Hepatocyte (in vitro differentiated cells): ENCODE results near the gene RPS21. TPM values are rescaled to one million over a fixed set of nuclear protein-coding genes. Genes with fewer than 3 reads are reported as not detected.

Experiments used
- DNase-seq: peaks from one replicate; pipeline ENCODE4 v3.0.0-alpha.2; 2016; ENCODE audit warnings: low spot score
- H2AFZ ChIP-seq: fragments of 200-600 bp; sonication (generic); 2 replicates; pipeline ENCODE4 v1.6.0; 2016; ENCODE audit warnings: antibody characterized with exemption, mild to moderate bottlenecking
- H3K27ac ChIP-seq: fragments of 200-600 bp; sonication (generic); 2 replicates; pipeline ENCODE4 v1.5.1; 2016; ENCODE audit warnings: mild to moderate bottlenecking
- H3K27me3 ChIP-seq: fragments of 200-600 bp; sonication (generic); 2 replicates; pipeline ENCODE4 v1.6.1; 2016
- H3K36me3 ChIP-seq: fragments of 200-600 bp; sonication (generic); replicated peaks from 2 replicates; pipeline ENCODE4 v1.5.1; 2016; ENCODE audit warnings: low read depth; ENCODE audit not compliant: insufficient read depth
- H3K4me1 ChIP-seq: fragments of 200-600 bp; sonication (generic); 2 replicates; pipeline ENCODE4 v1.5.1; 2016; ENCODE audit warnings: mild to moderate bottlenecking, moderate library complexity; ENCODE audit not compliant: insufficient read depth
- H3K4me2 ChIP-seq: fragments of 200-600 bp; sonication (generic); 2 replicates; pipeline ENCODE4 v1.6.0; 2016
- H3K4me3 ChIP-seq: fragments of 200-600 bp; sonication (generic); 2 replicates; pipeline ENCODE4 v1.5.1; 2016; ENCODE audit warnings: mild to moderate bottlenecking
- H3K79me2 ChIP-seq: fragments of 200-600 bp; sonication (generic); 2 replicates; pipeline ENCODE4 v1.6.0; 2017; ENCODE audit warnings: mild to moderate bottlenecking
- H3K9me2 ChIP-seq: fragments of 200-600 bp; sonication (generic); replicated peaks from 2 replicates; pipeline ENCODE4 v1.6.0; 2017; ENCODE audit warnings: mild to moderate bottlenecking; ENCODE audit not compliant: insufficient read depth
- H3K9me3 ChIP-seq: fragments of 200-600 bp; sonication (generic); 2 replicates; pipeline ENCODE4 v1.5.1; 2016; ENCODE audit warnings: low read depth, mild to moderate bottlenecking
- H4K20me1 ChIP-seq: fragments of 200-600 bp; sonication (generic); 2 replicates; pipeline ENCODE4 v1.6.0; 2016; ENCODE audit warnings: mild to moderate bottlenecking; ENCODE audit not compliant: insufficient read depth, poor library complexity, severe bottlenecking
- CTCF ChIP-seq: fragments of 200-600 bp; sonication (generic); IDR thresholded peaks from 2 replicates; pipeline ENCODE4 v1.5.1; 2016; ENCODE audit warnings: antibody characterized with exemption, mild to moderate bottlenecking; ENCODE audit not compliant: poor library complexity
- EZH2 ChIP-seq: fragments of 200-600 bp; sonication (generic); IDR thresholded peaks from 2 replicates; pipeline ENCODE4 v1.6.1; 2016; ENCODE audit warnings: antibody characterized with exemption, mild to moderate bottlenecking, borderline replicate concordance
- EZH2phosphoT487 ChIP-seq: fragments of 200-600 bp; sonication (generic); IDR thresholded peaks from one replicate; pipeline ENCODE4 v1.6.1; 2018; ENCODE audit warnings: antibody characterized with exemption, mild to moderate bottlenecking, low read depth, moderate library complexity; ENCODE audit not compliant: unreplicated experiment, severe bottlenecking
- whole genome bisulfite sequencing: methylation state at CpG from one replicate; pipeline ENCODE4 v1.1.6; 2016; ENCODE audit warnings: low lambda C conversion rate; ENCODE audit errors: missing lambda C conversion rate; 5-methylcytosine and 5-hydroxymethylcytosine counted together
- polyA plus RNA-seq: library from polyadenylated mRNA; unstranded; fragments of >200 nt; fragmentation: Nextera tagmentation; extraction: Ambion mirVana; gene quantifications from 2 replicates; pipeline ENCODE4 v1.2.1, GENCODE V29; 2016
- total RNA-seq: library from RNA; depleted of rRNA; stranded (reverse); fragments of >200 nt; gene quantifications from 2 replicates; pipeline ENCODE4 v1.2.3, GENCODE V29; 2014

The RPS21 gene
- total and polyA plus RNA-seq, 2 experiments from 2014 or later = 460 to 1,754 TPM

- Histone ChIP-seq H4K20me1 (no peaks in the 10 kb centered on the region), H3K4me1 (peaks cover 11% of the 10 kb centered on the region), H2AFZ (no peak overlapping the region), H3K4me3 (no peak overlapping the region), H3K27ac (no peak overlapping the region), H3K27me3 (no peaks in the 10 kb centered on the region), H3K9me3 (no peaks in the 10 kb centered on the region), H3K4me2 (no peak overlapping the region), H3K36me3 (no peaks in the 10 kb centered on the region), H3K79me2 (peaks cover 3% of the 10 kb centered on the region), H3K9me2 (no peaks in the 10 kb centered on the region)
- TF ChIP-seq EZH2phosphoT487 = no peak
- TF ChIP-seq CTCF = no peak
- TF ChIP-seq EZH2 = no peak
- WGBS = 87% methylated on average over 16 of the region's 19 CpGs
- no peak for DNase-seq
Observed at GRCh38 chr20:62418709-62419487, 32.0 kb downstream of the RPS21 start.

- no peak overlapping the region for H3K4me2 ChIP-seq
- H2AFZ ChIP-seq = no peak overlapping the region
- 94% methylated on average over 9 of the region's 9 CpGs for WGBS
- H3K36me3 ChIP-seq = no peaks in the 10 kb centered on the region
- TF ChIP-seq EZH2 (no peak), CTCF (no peak), EZH2phosphoT487 (no peak)
- H3K9me3 ChIP-seq = no peaks in the 10 kb centered on the region
- H3K79me2 ChIP-seq = peaks cover 4% of the 10 kb centered on the region
- H3K4me3 ChIP-seq = no peak overlapping the region
- peaks cover 13% of the 10 kb centered on the region for H3K4me1 ChIP-seq
- no peak for DNase-seq
- no peak overlapping the region for H3K27ac ChIP-seq
- H3K27me3 ChIP-seq = no peaks in the 10 kb centered on the region
- H4K20me1 ChIP-seq = no peaks in the 10 kb centered on the region
- H3K9me2 ChIP-seq = no peaks in the 10 kb centered on the region
Observed at GRCh38 chr20:62419759-62420158, 32.9 kb downstream of the RPS21 start.

- no peaks in the 10 kb centered on the region for H3K9me2 ChIP-seq
Observed at GRCh38 chr20:62420846-62421715, 34.2 kb downstream of the RPS21 start.

More at GRCh38 chr20:62420846-62421715, 34.2 kb downstream of the RPS21 start:
- WGBS = 89% methylated on average over 24 of the region's 24 CpGs
- no peak overlapping the region for H3K27ac ChIP-seq
- no peak for DNase-seq
- no peaks in the 10 kb centered on the region for H4K20me1 ChIP-seq
- no peak overlapping the region for H3K4me2 ChIP-seq
- H3K27me3 ChIP-seq = no peaks in the 10 kb centered on the region
- H3K79me2 ChIP-seq = peaks cover 8% of the 10 kb centered on the region
- no peak overlapping the region for H3K4me3 ChIP-seq
- peaks cover 17% of the 10 kb centered on the region for H3K4me1 ChIP-seq
- no peaks in the 10 kb centered on the region for H3K9me3 ChIP-seq
- H3K36me3 ChIP-seq = no peaks in the 10 kb centered on the region
- H2AFZ ChIP-seq = no peak overlapping the region
- no peak for TF ChIP-seq EZH2
- no peak for TF ChIP-seq EZH2phosphoT487
- TF ChIP-seq CTCF = no peak
